Measurements from ENCODE around the gene SYCE1. TPM values are rescaled to one million over a fixed set of nuclear protein-coding genes. Genes with fewer than 3 reads are reported as not detected.

The SYCE1 gene
- total and polyA plus RNA-seq, 2 of the 4 experiments (the other 2 are of a cell fraction): not detected

- no peak overlapping the region for H4K91ac ChIP-seq (ENCODE audit: insufficient read depth, low read depth, low read length)
- H3K79me1 ChIP-seq (ENCODE audit: low read depth in 1 of 2, low read length in 2 of 2): no peaks in the 10 kb centered on the region
- BruUV-seq (replicated peaks): no TSS peak
- no peaks in the 10 kb centered on the region for H3K36me3 ChIP-seq (ENCODE audit: control insufficient read depth, insufficient read depth, low read length)
- H3K14ac ChIP-seq (replicated peaks; ENCODE audit: low read depth, low read length): no peak overlapping the region
- no peak overlapping the region for H3K27ac ChIP-seq (ENCODE audit: insufficient read depth, low read length)
- H3K4ac ChIP-seq (ENCODE audit: low read depth, low read length): no peak overlapping the region
- H3K56ac ChIP-seq (ENCODE audit: extremely low read depth, insufficient read depth, low read length): no peak overlapping the region
- H3K9me1 ChIP-seq (ENCODE audit: insufficient read depth, low read length): no peaks in the 10 kb centered on the region
- no peaks in the 10 kb centered on the region for H4K20me1 ChIP-seq (ENCODE audit: insufficient read depth, low read length)
- no peak for DNase-seq
- intact Hi-C loops (cut with micrococcal nuclease): no loop called here
- TF ChIP-seq CTCF (conservative IDR thresholded peaks at IDR 0.05; ENCODE audit: low read depth, low read length) (no peak), NFE2L2 (IDR thresholded peaks at IDR 0.05; ENCODE audit: low read depth, low read length) (no peak), CHD1 (IDR thresholded peaks at IDR 0.05; ENCODE audit: low read depth, low read length) (no peak), RAD21 (IDR thresholded peaks at IDR 0.05; ENCODE audit: low read length) (no peak), CEBPB (IDR thresholded peaks at IDR 0.05; ENCODE audit: low read depth, low read length) (no peak), USF2 (IDR thresholded peaks at IDR 0.05; ENCODE audit: low read depth, low read length) (no peak), FOS (IDR thresholded peaks at IDR 0.05; ENCODE audit: low read depth, low read length) (no peak), POLR2A (IDR thresholded peaks at IDR 0.05; ENCODE audit: low read depth, low read length) (no peak), MAFK (IDR thresholded peaks at IDR 0.05; ENCODE audit: low read depth, low read length) (no peak), MXI1 (IDR thresholded peaks at IDR 0.05; ENCODE audit: borderline replicate concordance, low read depth, low read length) (no peak), ELK1 (IDR thresholded peaks at IDR 0.05; ENCODE audit: borderline replicate concordance, low read depth, low read length) (no peak), MAZ (IDR thresholded peaks at IDR 0.05; ENCODE audit: borderline replicate concordance, low read depth, low read length) (no peak), RFX5 (IDR thresholded peaks at IDR 0.05; ENCODE audit: low read depth, low read length) (no peak)
- ChIA-PET POLR2A (ENCODE audit: unreplicated experiment) (no interaction called here), CTCF (no interaction called here)
- H3K4me1 ChIP-seq (ENCODE audit: control insufficient read depth, insufficient read depth, low read length): no peaks in the 10 kb centered on the region
- H3K9ac ChIP-seq (ENCODE audit: low read depth, low read length): no peak overlapping the region
- no peak overlapping the region for H3K18ac ChIP-seq (ENCODE audit: low read depth, low read length)
- no peak overlapping the region for H2BK20ac ChIP-seq (ENCODE audit: low read depth, low read length)
- dilution Hi-C loops (cut with HindIII; ENCODE audit: low sequenced_read_pairs, unreplicated experiment): no loop called here
- no peak overlapping the region for H2AK5ac ChIP-seq (ENCODE audit: low read depth, low read length)
- no peak overlapping the region for H3K4me2 ChIP-seq (ENCODE audit: low read depth, low read length)
- no peak for ATAC-seq (ENCODE audit: low read depth)
- no peak overlapping the region for H2BK120ac ChIP-seq (ENCODE audit: low read depth, low read length)
- H4K8ac ChIP-seq (ENCODE audit: low read depth in 2 of 2, low read length in 2 of 2): no peak overlapping the region
- H3K4me3 ChIP-seq (ENCODE audit: insufficient read depth, low read depth, low read length): no peak overlapping the region
- H4K5ac ChIP-seq (ENCODE audit: low read depth, low read length): no peak overlapping the region
- no peaks in the 10 kb centered on the region for H3K27me3 ChIP-seq (ENCODE audit: control insufficient read depth, insufficient read depth, low read length)
- in situ Hi-C loops (cut with MboI; ENCODE audit: low sequenced_read_pairs): no loop called here
- H3K23ac ChIP-seq (ENCODE audit: low read depth, low read length): no peak overlapping the region
- H2BK15ac ChIP-seq (ENCODE audit: low read depth, low read length): no peak overlapping the region
- H3K9me3 ChIP-seq (ENCODE audit: control insufficient read depth, insufficient read depth, low read length): no peaks in the 10 kb centered on the region
- no peak overlapping the region for H2BK5ac ChIP-seq (ENCODE audit: low read depth, low read length, poor library complexity, severe bottlenecking)
- 40% methylated on average over 1 of the region's 4 CpGs; no CpG with 5 or more reads in 1 of the 2 experiments for WGBS, 2 experiments (ENCODE audit: extremely low coverage in 2 of 2, insufficient read length in 1 of 2)
- H2AK9ac ChIP-seq (replicated peaks; ENCODE audit: low read depth, low read length, poor library complexity): no peak overlapping the region
- no peak overlapping the region for H2AFZ ChIP-seq (replicated peaks; ENCODE audit: low read length, poor library complexity)
Observed at GRCh38 chr10:133537546-133538545, 27.5 kb downstream of the SYCE1 start.
